ACHN (cell line): ENCODE results near the gene AGL.
"Not testable (repeated sequence)": the region's sequence is repeated elsewhere in the genome, so short reads cannot be mapped to it uniquely, and the experiment has no call there.

Experiments used
- DNase-seq: peaks from one replicate; pipeline ENCODE4 v3.0.0-alpha.2; 2015
- in situ Hi-C: cut with HindIII; loops from 2 replicates; pipeline ENCODE4 v1.10.0; 2017; ENCODE audit warnings: low sequenced_read_pairs, low pct_ligation_motif_present, low pct_unique_long_range_greater_than_20kb

AGL gene

GRCh38 chr1:99969260-99969728, 119.1 kb downstream of the AGL start:
- DNase-seq = no peak
- in situ Hi-C loops = no loop called here

- in situ Hi-C loops = no loop called here
- peak; percentile 69 for DNase-seq
Measured at GRCh38 chr1:99969729-99970621, 119.8 kb downstream of the AGL start, which contains the start of gene SLC35A3. Gene SLC35A3, plus strand, starts transcription at chr1:99969996. Its CDS starts 23,559 bp downstream, at chr1:99993555.

GRCh38 chr1:99970713-99971255, 120.6 kb downstream of the AGL start:
- no peak for DNase-seq
- in situ Hi-C loops = no loop called here

- in situ Hi-C loops, DNase-seq: not testable (repeated sequence)
Measured at GRCh38 chr1:99972066-99972465, 121.9 kb downstream of the AGL start.
